CD8-positive, alpha-beta memory T cell (primary cell): ENCODE results near the gene MTAP. TPM values are rescaled to one million over a fixed set of nuclear protein-coding genes. Genes with fewer than 3 reads are reported as not detected.

Source experiments
- CTCF ChIA-PET: fragments of 350-600 bp; sonication (Branson Sonifier 250); formaldehyde crosslinking; loops from one replicate; lab custom pipeline; 2021; ENCODE audit warnings: antibody characterized with exemption; lab: Charles Lee
- POLR2A ChIA-PET: fragments of 350-600 bp; sonication (Branson Sonifier 250); formaldehyde crosslinking; loops from one replicate; lab custom pipeline; 2021; ENCODE audit warnings: antibody characterized with exemption; lab: Charles Lee
- DNase-seq, 5 donors: peaks; one replicate each; pipeline versions ENCODE4 v3.0.0 to v3.0.0-alpha.2; 2020 to 2022; ENCODE audit warnings: mixed read lengths in 1 of 5
- H3K27ac ChIP-seq: one replicate; pipeline ENCODE4 v1.7.0; 2013; ENCODE audit warnings: low read depth, mild to moderate bottlenecking, low read length, moderate library complexity
- H3K27me3 ChIP-seq: 2 replicates; pipeline ENCODE4 v1.7.0; 2013; ENCODE audit warnings: low read length, mild to moderate bottlenecking; ENCODE audit not compliant: insufficient read depth, poor library complexity, severe bottlenecking
- H3K36me3 ChIP-seq: 2 replicates; pipeline ENCODE4 v1.7.0; 2013; ENCODE audit warnings: mild to moderate bottlenecking, low read length, moderate library complexity; ENCODE audit not compliant: insufficient read depth
- H3K4me1 ChIP-seq: 2 replicates; pipeline ENCODE4 v1.7.0; 2013; ENCODE audit warnings: mild to moderate bottlenecking, low read length, moderate library complexity; ENCODE audit not compliant: insufficient read depth
- H3K4me3 ChIP-seq: 2 replicates; pipeline ENCODE4 v1.7.0; 2013; ENCODE audit warnings: mild to moderate bottlenecking, low read length
- H3K9me3 ChIP-seq: 2 replicates; pipeline ENCODE4 v1.7.0; 2013; ENCODE audit warnings: mild to moderate bottlenecking, low read length
- H3K27ac Mint-ChIP-seq, 8 donors: one replicate each; pipeline ENCODE4 v1.8.0; 2020 to 2021; ENCODE audit warnings: mixed read lengths in 8 of 8, mild to moderate bottlenecking in 6 of 8, inconsistent platforms in 3 of 8, moderate library complexity in 3 of 8
- H3K27me3 Mint-ChIP-seq, 2 donors: one replicate each; pipeline ENCODE4 v1.8.0; 2020 to 2021; ENCODE audit warnings: mixed read lengths in 2 of 2, mild to moderate bottlenecking in 1 of 2, moderate library complexity in 1 of 2
- H3K36me3 Mint-ChIP-seq, 3 donors: one replicate each; pipeline ENCODE4 v1.8.0; 2020 to 2021; ENCODE audit warnings: mixed read lengths in 3 of 3, inconsistent platforms in 1 of 3, mild to moderate bottlenecking in 1 of 3
- H3K4me1 Mint-ChIP-seq, 3 donors: one replicate each; pipeline ENCODE4 v1.8.0; 2020 to 2021; ENCODE audit warnings: mixed read lengths in 3 of 3, inconsistent platforms in 1 of 3, mild to moderate bottlenecking in 1 of 3
- H3K4me3 Mint-ChIP-seq, 7 donors: one replicate each; pipeline ENCODE4 v1.8.0; 2020 to 2021; ENCODE audit warnings: mixed read lengths in 7 of 7, mild to moderate bottlenecking in 6 of 7, moderate library complexity in 4 of 7, inconsistent platforms in 2 of 7
- H3K9me3 Mint-ChIP-seq, 5 donors: one replicate each; pipeline ENCODE4 v1.8.0; 2020 to 2022; ENCODE audit warnings: mixed read lengths in 5 of 5, mild to moderate bottlenecking in 3 of 5, moderate library complexity in 2 of 5, inconsistent platforms in 1 of 5
- polyA plus RNA-seq: library from polyadenylated mRNA; unstranded; fragments of 300-500 nt; fragmentation: Illumina TruSeq; gene quantifications from one replicate; pipeline ENCODE4 v1.2.3, GENCODE V29; 2021
- total RNA-seq, 2 experiments: library from RNA; stranded (reverse); gene quantifications; one replicate each; pipeline ENCODE4 v1.2.3, GENCODE V29; 2021

The MTAP gene
- total and polyA plus RNA-seq, 3 experiments from 2014 or later = 19.3 to 81.6 (median 77.4) TPM

DNA sequence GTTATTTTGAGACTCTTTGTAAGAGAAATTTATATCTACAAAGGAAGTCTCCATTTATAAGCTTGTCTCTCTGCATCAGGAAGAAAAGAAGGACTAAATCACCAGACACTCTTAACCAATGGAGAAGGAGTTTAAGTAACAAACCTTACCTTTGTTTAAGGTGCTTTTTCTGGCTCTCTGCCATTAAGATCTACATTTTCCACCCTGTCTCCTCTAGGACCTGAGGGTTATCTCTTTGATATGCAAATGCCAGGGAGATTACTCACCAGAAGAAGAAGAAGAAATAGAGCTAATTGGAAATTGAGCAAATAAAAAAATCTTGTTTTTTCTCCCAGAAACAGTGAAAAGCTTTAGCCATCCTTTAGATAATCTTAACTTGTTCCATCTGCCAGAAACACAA is 130.8 kb downstream of the MTAP start:
- Histone ChIP-seq H3K4me3 (no peak overlapping the region), H3K4me1 (no peaks in the 10 kb centered on the region), H3K27me3 (no peaks in the 10 kb centered on the region), H3K9me3 (no peaks in the 10 kb centered on the region), H3K36me3 (no peaks in the 10 kb centered on the region), H3K27ac (no peak overlapping the region)
- CTCF ChIA-PET = interaction anchor here (1.4 kb wide), 1 partner anchor 76 kb away, joined by 4 read pairs; the partner anchor contains the start of gene CDKN2B
- no peak overlapping the region for H3K4me3 Mint-ChIP-seq
- POLR2A ChIA-PET = no interaction called here
- peaks cover 4 to 24% (median 5%) of the 10 kb centered on the region in 3 donors for H3K36me3 Mint-ChIP-seq
- H3K27ac Mint-ChIP-seq = no peak overlapping the region
- no peak for DNase-seq
- H3K27me3 Mint-ChIP-seq = peaks cover 0 to 1% of the 10 kb centered on the region in 2 donors
- no peaks in the 10 kb centered on the region for H3K9me3 Mint-ChIP-seq
- H3K4me1 Mint-ChIP-seq = no peaks in the 10 kb centered on the region

DNA sequence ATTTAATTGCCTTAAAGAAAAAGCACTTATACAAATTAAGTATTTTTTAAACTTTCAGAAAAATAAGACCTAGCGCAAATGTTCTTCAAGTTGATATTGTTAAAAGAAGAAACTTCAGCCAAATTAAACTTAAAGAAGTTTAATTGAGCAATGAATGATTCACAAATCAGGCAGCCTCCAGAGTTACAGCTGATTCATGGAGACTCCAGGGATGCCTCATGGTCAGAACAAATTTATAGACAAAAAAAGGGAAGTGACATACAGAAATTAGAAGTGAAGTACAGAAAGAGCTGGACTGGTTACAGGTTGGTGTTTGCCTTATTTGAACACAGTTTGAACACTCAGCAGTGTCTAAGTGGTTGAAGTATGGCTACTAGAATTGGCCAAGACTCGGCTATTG is 131.4 kb downstream of the MTAP start:
- DNase-seq = no peak
- CTCF ChIA-PET = interaction anchor here (1.4 kb wide), 1 partner anchor 75 kb away, joined by 4 read pairs; the partner anchor contains the start of gene CDKN2B
- no peaks in the 10 kb centered on the region for H3K9me3 Mint-ChIP-seq
- no peak overlapping the region for H3K27ac ChIP-seq
- H3K27me3 Mint-ChIP-seq = peaks cover 0 to 1% of the 10 kb centered on the region in 2 donors
- no peak overlapping the region for H3K27ac Mint-ChIP-seq
- no peaks in the 10 kb centered on the region for H3K4me1 Mint-ChIP-seq
- H3K4me3 ChIP-seq = no peak overlapping the region
- H3K36me3 ChIP-seq = no peaks in the 10 kb centered on the region
- no peaks in the 10 kb centered on the region for H3K27me3 ChIP-seq
- H3K4me1 ChIP-seq = no peaks in the 10 kb centered on the region
- peaks cover 4 to 24% (median 5%) of the 10 kb centered on the region in 3 donors for H3K36me3 Mint-ChIP-seq
- H3K9me3 ChIP-seq = no peaks in the 10 kb centered on the region
- POLR2A ChIA-PET = no interaction called here
- H3K4me3 Mint-ChIP-seq = no peak overlapping the region

DNA sequence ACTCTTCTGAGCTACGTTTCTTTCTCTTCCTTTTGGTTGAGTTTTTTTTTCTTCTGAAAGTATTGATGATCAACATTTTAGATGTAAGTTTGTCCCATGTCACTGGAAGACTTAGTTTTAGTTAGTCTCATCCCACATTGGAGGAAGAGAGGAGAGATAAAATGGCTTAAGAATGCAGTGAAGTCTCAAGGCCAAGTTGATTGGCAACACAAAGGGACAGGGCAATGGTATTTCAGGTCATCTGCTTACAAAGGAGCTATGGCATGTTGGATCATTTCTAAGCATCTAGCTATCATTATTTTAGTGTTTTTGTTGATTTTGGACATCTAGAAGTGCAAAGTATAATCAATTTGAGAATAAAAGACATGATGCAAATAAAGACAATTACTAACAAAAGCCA is 133.2 kb downstream of the MTAP start:
- Mint-ChIP-seq H3K27ac (no peak overlapping the region), H3K36me3 (peaks cover 2 to 19% (median 4%) of the 10 kb centered on the region in 3 donors), H3K4me1 (no peaks in the 10 kb centered on the region), H3K4me3 (no peak overlapping the region), H3K27me3 (peaks cover 0 to 1% of the 10 kb centered on the region in 2 donors), H3K9me3 (no peaks in the 10 kb centered on the region)
- Histone ChIP-seq H3K9me3 (no peaks in the 10 kb centered on the region), H3K27me3 (no peaks in the 10 kb centered on the region), H3K27ac (no peak overlapping the region), H3K36me3 (no peaks in the 10 kb centered on the region), H3K4me1 (no peaks in the 10 kb centered on the region), H3K4me3 (no peak overlapping the region)
- ChIA-PET CTCF (no interaction called here), POLR2A (no interaction called here)
- DNase-seq = no peak

DNA sequence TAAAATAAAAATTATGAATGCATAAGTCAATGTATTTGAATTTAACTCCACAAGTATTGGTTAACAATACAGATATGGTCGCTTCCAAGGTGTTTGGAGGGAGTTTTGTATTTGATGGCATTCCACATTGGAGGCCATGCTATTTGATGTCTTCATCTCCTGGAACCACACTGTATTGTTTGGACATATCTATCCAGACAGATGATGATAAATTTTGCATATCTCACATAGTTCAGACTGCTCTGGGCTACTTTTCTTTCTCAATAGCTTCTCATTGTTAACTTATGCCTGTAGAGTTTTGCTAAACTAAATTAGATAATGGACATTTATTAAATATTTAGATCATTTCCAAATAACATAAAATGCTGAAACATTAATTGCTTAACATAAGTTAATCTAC is 133.7 kb downstream of the MTAP start:
- H3K27me3 ChIP-seq = no peaks in the 10 kb centered on the region
- H3K9me3 Mint-ChIP-seq = no peaks in the 10 kb centered on the region
- no peak for DNase-seq
- no peak overlapping the region for H3K4me3 ChIP-seq
- no peaks in the 10 kb centered on the region for H3K4me1 Mint-ChIP-seq
- CTCF ChIA-PET = no interaction called here
- no peaks in the 10 kb centered on the region for H3K9me3 ChIP-seq
- peaks cover 2 to 13% (median 2%) of the 10 kb centered on the region in 3 donors for H3K36me3 Mint-ChIP-seq
- H3K4me3 Mint-ChIP-seq = no peak overlapping the region
- H3K27ac ChIP-seq = no peak overlapping the region
- POLR2A ChIA-PET = no interaction called here
- H3K4me1 ChIP-seq = no peaks in the 10 kb centered on the region
- H3K27me3 Mint-ChIP-seq = peaks cover 2% of the 10 kb centered on the region in 2 donors
- H3K27ac Mint-ChIP-seq = no peak overlapping the region
- H3K36me3 ChIP-seq = no peaks in the 10 kb centered on the region

DNA sequence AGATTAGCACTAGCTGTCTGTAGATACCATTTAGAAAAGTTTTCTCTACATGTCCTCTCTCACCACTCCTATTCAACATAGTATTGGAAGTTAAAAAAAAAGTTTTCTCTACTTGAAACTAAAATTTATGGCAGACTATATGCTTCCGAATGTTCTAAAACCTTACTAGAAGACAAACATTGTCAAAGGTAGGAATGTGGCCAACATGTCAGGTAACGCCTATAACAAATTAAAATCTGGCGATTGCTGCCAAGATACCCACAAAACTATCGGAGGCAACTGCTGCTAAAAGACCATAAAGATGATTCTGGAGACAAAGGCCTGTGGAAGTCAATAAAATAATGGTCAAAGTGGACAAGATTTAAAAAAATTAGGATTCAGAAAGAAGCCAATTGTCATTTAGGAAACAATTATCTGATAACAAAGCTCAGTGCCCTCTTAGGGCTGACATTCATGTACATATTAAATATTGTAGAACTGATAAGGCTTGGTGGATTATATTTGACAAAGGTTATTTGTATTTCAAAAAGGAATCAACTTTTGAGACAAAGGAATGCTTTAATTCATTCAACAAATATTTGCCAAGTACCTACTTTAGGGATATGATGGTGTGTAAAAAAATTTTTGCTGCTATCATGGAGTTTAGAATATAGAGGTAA is 139.0 kb downstream of the MTAP start:
- Histone ChIP-seq H3K4me3 (no peak overlapping the region), H3K36me3 (no peaks in the 10 kb centered on the region), H3K27me3 (peaks cover 3% of the 10 kb centered on the region), H3K27ac (no peak overlapping the region), H3K9me3 (no peaks in the 10 kb centered on the region), H3K4me1 (no peaks in the 10 kb centered on the region)
- POLR2A ChIA-PET = no interaction called here
- H3K27me3 Mint-ChIP-seq = peaks cover 16 to 37% of the 10 kb centered on the region in 2 donors
- DNase-seq = no peak
- no peaks in the 10 kb centered on the region for H3K36me3 Mint-ChIP-seq
- no peak overlapping the region for H3K27ac Mint-ChIP-seq
- no peaks in the 10 kb centered on the region for H3K4me1 Mint-ChIP-seq
- CTCF ChIA-PET = no interaction called here
- no peaks in the 10 kb centered on the region for H3K9me3 Mint-ChIP-seq
- H3K4me3 Mint-ChIP-seq = no peak overlapping the region

GRCh38 chr9:21943464-21943863 is 141.0 kb downstream of the MTAP start:
- no peak overlapping the region for H3K4me3 Mint-ChIP-seq
- H3K36me3 Mint-ChIP-seq = peaks cover 0 to 4% (median 1%) of the 10 kb centered on the region in 3 donors
- no peaks in the 10 kb centered on the region for H3K4me1 Mint-ChIP-seq
- H3K9me3 Mint-ChIP-seq = peaks cover 0 to 3% (median 0%) of the 10 kb centered on the region in 5 donors
- no peak for DNase-seq
- H3K9me3 ChIP-seq = no peaks in the 10 kb centered on the region
- POLR2A ChIA-PET = no interaction called here
- no peak overlapping the region for H3K27ac ChIP-seq
- no peak overlapping the region for H3K27ac Mint-ChIP-seq
- no peak overlapping the region for H3K4me3 ChIP-seq
- H3K27me3 Mint-ChIP-seq = peaks cover 18 to 37% of the 10 kb centered on the region in 2 donors
- H3K4me1 ChIP-seq = no peaks in the 10 kb centered on the region
- H3K36me3 ChIP-seq = no peaks in the 10 kb centered on the region
- CTCF ChIA-PET = no interaction called here
- peaks cover 3% of the 10 kb centered on the region for H3K27me3 ChIP-seq

DNA sequence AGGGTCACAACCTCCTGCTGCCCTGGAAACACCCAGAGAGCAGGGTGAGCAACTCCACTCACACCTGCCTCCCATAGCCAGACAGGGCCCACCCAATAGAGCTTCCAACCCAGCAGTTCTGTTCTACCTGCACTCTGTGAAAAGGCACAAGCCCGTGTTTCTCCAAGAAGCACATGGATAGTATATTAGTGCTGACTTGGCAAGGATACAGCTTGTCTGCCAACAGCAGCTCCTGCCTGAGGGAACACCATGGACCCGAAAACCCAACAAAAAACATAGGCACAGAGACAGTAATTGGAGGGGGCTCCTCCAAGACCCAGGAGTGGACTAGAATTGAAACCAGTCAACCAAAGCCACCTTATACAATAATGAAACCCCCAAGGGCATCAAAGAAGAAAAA is 143.2 kb downstream of the MTAP start:
- H3K27me3 Mint-ChIP-seq = peaks cover 18 to 37% of the 10 kb centered on the region in 2 donors
- H3K9me3 ChIP-seq = no peaks in the 10 kb centered on the region

GRCh38 chr9:21958833-21959232 is 156.4 kb downstream of the MTAP start:
- POLR2A ChIA-PET = no interaction called here
- H3K36me3 Mint-ChIP-seq = peaks cover 0 to 4% (median 0%) of the 10 kb centered on the region in 3 donors
- H3K4me3 Mint-ChIP-seq = no peak overlapping the region
- Histone ChIP-seq H3K4me1 (no peaks in the 10 kb centered on the region), H3K27me3 (peaks cover 12% of the 10 kb centered on the region), H3K9me3 (no peaks in the 10 kb centered on the region), H3K4me3 (no peak overlapping the region), H3K27ac (no peak overlapping the region), H3K36me3 (no peaks in the 10 kb centered on the region)
- H3K27me3 Mint-ChIP-seq = peaks cover 27 to 41% of the 10 kb centered on the region in 2 donors
- no peak for DNase-seq
- H3K9me3 Mint-ChIP-seq = peaks cover 3 to 14% (median 7%) of the 10 kb centered on the region in 5 donors
- no peaks in the 10 kb centered on the region for H3K4me1 Mint-ChIP-seq
- CTCF ChIA-PET = no interaction called here
- no peak overlapping the region for H3K27ac Mint-ChIP-seq

More for the DNA sequence above, 143.2 kb downstream of the MTAP start:
- H3K36me3 ChIP-seq = no peaks in the 10 kb centered on the region
- no peak for DNase-seq
- ChIA-PET POLR2A (no interaction called here), CTCF (no interaction called here)
- no peak overlapping the region for H3K4me3 Mint-ChIP-seq
- no peaks in the 10 kb centered on the region for H3K4me1 Mint-ChIP-seq
- no peak overlapping the region for H3K4me3 ChIP-seq
- peaks cover 0 to 5% (median 1%) of the 10 kb centered on the region in 3 donors for H3K36me3 Mint-ChIP-seq
- H3K27ac ChIP-seq = no peak overlapping the region
- H3K4me1 ChIP-seq = no peaks in the 10 kb centered on the region
- H3K27me3 ChIP-seq = peaks cover 3% of the 10 kb centered on the region
- no peak overlapping the region for H3K27ac Mint-ChIP-seq
- peaks cover 0 to 3% (median 0%) of the 10 kb centered on the region in 5 donors for H3K9me3 Mint-ChIP-seq
